Sigmoid colon (tissue), 4 donors: ENCODE data around the gene SPZ1.

Source experiments
- POLR2A ChIP-seq, 2 donors: fragments of 450-650 bp; IDR thresholded peaks; one replicate each; pipeline ENCODE4 v1.6.1; 2016; ENCODE audit warnings: antibody characterized with exemption in 2 of 2, mild to moderate bottlenecking in 2 of 2, moderate library complexity in 2 of 2
- POLR2AphosphoS5 ChIP-seq, 4 donors: sonication (generic); formaldehyde crosslinking; IDR thresholded peaks; one replicate each; pipeline ENCODE4 v1.6.1; 2017; ENCODE audit warnings: antibody characterized with exemption in 4 of 4
- TF ChIP-seq, protein P1 (sequence below), 4 experiments: fragments of 450-650 bp in 3 of 4; fragments of 200-600 bp in 1 of 4; IDR thresholded peaks; one replicate each; pipeline ENCODE4 v1.5.1; 2016 to 2019; ENCODE audit warnings: antibody characterized with exemption in 4 of 4, mild to moderate bottlenecking in 3 of 4, moderate library complexity in 2 of 4

DNA sequence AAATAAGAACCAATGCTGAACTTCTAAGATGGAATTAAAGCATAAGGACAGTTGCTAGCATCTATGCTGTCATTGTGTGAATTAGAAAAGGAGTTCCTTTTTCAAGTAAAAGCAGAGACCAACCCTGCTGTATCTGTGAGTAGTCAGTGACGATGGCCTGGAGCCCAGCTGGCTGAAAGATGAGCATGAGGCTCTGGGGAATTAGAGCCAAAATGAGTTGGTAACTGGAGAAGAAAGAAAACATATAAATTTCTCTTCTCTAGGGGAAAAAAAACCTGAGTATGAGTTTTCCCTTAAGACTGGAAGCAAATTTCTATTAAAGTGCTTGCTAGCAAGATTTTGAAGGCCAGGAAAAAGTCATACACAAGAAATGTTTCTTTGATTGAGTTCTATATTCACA lies 1.6 kb upstream of the SPZ1 start:
- TF ChIP-seq POLR2A (IDR thresholded peaks at IDR 0.05) = no peak
- TF ChIP-seq POLR2AphosphoS5 (IDR thresholded peaks at IDR 0.05) = no peak
- TF ChIP-seq, protein P1, sequence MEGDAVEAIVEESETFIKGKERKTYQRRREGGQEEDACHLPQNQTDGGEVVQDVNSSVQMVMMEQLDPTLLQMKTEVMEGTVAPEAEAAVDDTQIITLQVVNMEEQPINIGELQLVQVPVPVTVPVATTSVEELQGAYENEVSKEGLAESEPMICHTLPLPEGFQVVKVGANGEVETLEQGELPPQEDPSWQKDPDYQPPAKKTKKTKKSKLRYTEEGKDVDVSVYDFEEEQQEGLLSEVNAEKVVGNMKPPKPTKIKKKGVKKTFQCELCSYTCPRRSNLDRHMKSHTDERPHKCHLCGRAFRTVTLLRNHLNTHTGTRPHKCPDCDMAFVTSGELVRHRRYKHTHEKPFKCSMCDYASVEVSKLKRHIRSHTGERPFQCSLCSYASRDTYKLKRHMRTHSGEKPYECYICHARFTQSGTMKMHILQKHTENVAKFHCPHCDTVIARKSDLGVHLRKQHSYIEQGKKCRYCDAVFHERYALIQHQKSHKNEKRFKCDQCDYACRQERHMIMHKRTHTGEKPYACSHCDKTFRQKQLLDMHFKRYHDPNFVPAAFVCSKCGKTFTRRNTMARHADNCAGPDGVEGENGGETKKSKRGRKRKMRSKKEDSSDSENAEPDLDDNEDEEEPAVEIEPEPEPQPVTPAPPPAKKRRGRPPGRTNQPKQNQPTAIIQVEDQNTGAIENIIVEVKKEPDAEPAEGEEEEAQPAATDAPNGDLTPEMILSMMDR (IDR thresholded peaks at IDR 0.05) = no peak
